Calu3 (cell line): ENCODE data around the gene THY1. TPM values are rescaled to one million over a fixed set of nuclear protein-coding genes. Genes with fewer than 3 reads are reported as not detected.
"Not testable (repeated sequence)": the region's sequence is repeated elsewhere in the genome, so short reads cannot be mapped to it uniquely, and the experiment has no call there.

Experiments
- BruUV-seq: library from RNA; stranded (reverse); fragments of 400-500 nt; replicated peaks from 2 replicates; lab custom pipeline; 2021; lab: Mats Ljungman, UMichigan
- CTCF ChIA-PET: fragments of 300-600 bp; sonication (Branson Sonifier 250); formaldehyde crosslinking; loops from one replicate; lab custom pipeline; 2022; ENCODE audit warnings: antibody characterized with exemption; lab: Charles Lee
- DNase-seq: peaks from one replicate; pipeline ENCODE4 v3.0.0; 2022
- H3K27ac Mint-ChIP-seq: one replicate; pipeline ENCODE4 v1.8.0; 2022; ENCODE audit warnings: mixed read lengths; ENCODE audit not compliant: unreplicated experiment
- H3K27me3 Mint-ChIP-seq: one replicate; pipeline ENCODE4 v1.8.0; 2022; ENCODE audit warnings: mixed read lengths; ENCODE audit not compliant: unreplicated experiment
- H3K36me3 Mint-ChIP-seq: one replicate; pipeline ENCODE4 v1.8.0; 2022; ENCODE audit warnings: mild to moderate bottlenecking, moderate library complexity, mixed read lengths; ENCODE audit not compliant: insufficient read depth, unreplicated experiment
- H3K4me1 Mint-ChIP-seq: one replicate; pipeline ENCODE4 v1.8.0; 2022; ENCODE audit warnings: mild to moderate bottlenecking, low read depth, mixed read lengths; ENCODE audit not compliant: unreplicated experiment
- H3K4me3 Mint-ChIP-seq: one replicate; pipeline ENCODE4 v1.8.0; 2022; ENCODE audit warnings: mild to moderate bottlenecking, low read depth, moderate library complexity, mixed read lengths; ENCODE audit not compliant: unreplicated experiment
- H3K9me3 Mint-ChIP-seq: one replicate; pipeline ENCODE4 v1.8.0; 2022; ENCODE audit warnings: low read depth, mixed read lengths; ENCODE audit not compliant: unreplicated experiment
- intact Hi-C: fragments of 100-400 bp; cut with micrococcal nuclease; formaldehyde crosslinking; loops from one replicate; pipeline ENCODE4 v1.10.0; 2022; ENCODE audit not compliant: unreplicated experiment
- total RNA-seq: library from RNA; stranded (reverse); gene quantifications from 2 replicates; pipeline ENCODE4 v1.2.3, GENCODE V29; 2022
- TF ChIP-seq, protein P1 (sequence below): fragments of 200-600 bp; IDR thresholded peaks from one replicate; pipeline ENCODE4 v1.8.0; 2022; ENCODE audit warnings: antibody characterized with exemption; ENCODE audit not compliant: unreplicated experiment

Gene THY1
- total RNA-seq, 1 experiment from 2014 or later: not detected

DNA sequence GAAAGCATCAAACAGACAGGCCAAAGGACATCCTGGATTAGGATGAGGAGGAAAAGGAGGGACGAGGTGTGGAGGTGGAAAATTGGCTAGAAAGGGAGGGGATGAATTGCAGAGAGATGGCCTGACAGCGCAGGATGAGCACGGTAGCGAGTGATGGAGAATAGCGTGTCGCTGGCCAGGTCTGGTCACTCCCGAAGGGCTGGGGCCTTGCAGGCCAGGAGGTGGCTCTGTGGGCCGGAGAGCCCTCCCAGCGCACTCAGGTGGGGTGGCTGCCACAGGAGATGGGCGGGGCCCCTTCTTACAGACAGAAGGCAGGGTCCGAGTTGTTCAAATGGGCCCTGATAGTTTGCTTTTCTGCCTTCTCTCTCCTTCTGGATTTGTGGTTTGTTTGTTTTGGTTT lies 37.1 kb upstream of the THY1 start:
- peaks cover 8% of the 10 kb centered on the region for H3K4me1 Mint-ChIP-seq
- no peak overlapping the region for H3K27ac Mint-ChIP-seq
- H3K4me3 Mint-ChIP-seq: no peak overlapping the region

DNA sequence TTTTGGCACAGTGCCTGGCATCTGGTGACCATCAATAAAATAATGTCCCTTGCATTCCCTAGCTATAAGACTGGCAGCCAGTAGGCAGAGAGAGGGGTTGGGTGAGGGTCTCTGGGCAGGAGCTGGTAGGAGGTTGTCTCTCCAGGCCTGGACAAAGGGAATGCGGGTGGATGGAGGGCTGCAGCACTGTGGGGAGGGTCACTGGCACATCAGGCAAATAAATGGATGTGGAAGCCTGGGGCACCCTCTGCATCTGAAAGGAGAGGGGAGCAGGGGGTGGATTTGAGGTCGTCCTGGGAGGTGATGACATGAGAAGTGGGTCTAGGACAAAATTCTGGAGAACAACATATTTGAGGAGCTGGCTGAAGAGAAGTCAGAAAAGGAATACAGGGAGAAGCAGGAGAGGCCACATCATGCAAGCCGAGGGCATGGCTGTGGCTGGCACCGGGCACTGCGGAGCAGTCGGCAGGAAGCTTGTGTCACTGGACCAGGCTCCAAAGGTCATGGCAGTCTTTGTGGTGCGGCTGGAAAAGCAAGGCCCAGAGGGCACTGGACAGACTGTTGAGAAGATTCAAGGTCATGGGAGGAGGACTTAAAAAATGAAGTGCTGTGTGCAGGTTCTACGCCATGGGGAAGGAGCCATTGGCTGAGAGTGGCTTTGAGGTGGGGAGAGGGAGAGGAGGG lies 36.5 kb upstream of the THY1 start:
- H3K4me3 Mint-ChIP-seq: no peak overlapping the region
- CTCF ChIA-PET: no interaction called here
- no peak overlapping the region for H3K27ac Mint-ChIP-seq
- no peaks in the 10 kb centered on the region for H3K36me3 Mint-ChIP-seq
- H3K9me3 Mint-ChIP-seq: peaks cover 1% of the 10 kb centered on the region
- H3K4me1 Mint-ChIP-seq: peaks cover 8% of the 10 kb centered on the region
- no peak for DNase-seq
- peaks cover 40% of the 10 kb centered on the region for H3K27me3 Mint-ChIP-seq
- intact Hi-C loops: no loop called here
- TF ChIP-seq, protein P1, sequence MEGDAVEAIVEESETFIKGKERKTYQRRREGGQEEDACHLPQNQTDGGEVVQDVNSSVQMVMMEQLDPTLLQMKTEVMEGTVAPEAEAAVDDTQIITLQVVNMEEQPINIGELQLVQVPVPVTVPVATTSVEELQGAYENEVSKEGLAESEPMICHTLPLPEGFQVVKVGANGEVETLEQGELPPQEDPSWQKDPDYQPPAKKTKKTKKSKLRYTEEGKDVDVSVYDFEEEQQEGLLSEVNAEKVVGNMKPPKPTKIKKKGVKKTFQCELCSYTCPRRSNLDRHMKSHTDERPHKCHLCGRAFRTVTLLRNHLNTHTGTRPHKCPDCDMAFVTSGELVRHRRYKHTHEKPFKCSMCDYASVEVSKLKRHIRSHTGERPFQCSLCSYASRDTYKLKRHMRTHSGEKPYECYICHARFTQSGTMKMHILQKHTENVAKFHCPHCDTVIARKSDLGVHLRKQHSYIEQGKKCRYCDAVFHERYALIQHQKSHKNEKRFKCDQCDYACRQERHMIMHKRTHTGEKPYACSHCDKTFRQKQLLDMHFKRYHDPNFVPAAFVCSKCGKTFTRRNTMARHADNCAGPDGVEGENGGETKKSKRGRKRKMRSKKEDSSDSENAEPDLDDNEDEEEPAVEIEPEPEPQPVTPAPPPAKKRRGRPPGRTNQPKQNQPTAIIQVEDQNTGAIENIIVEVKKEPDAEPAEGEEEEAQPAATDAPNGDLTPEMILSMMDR: no peak
- BruUV-seq: no TSS peak

More for the DNA sequence above, 37.1 kb upstream of the THY1 start:
- no peak for DNase-seq
- CTCF ChIA-PET: no interaction called here
- BruUV-seq: no TSS peak
- TF ChIP-seq, protein P1: no peak
- peaks cover 47% of the 10 kb centered on the region for H3K27me3 Mint-ChIP-seq
- H3K36me3 Mint-ChIP-seq: no peaks in the 10 kb centered on the region
- intact Hi-C loops: no loop called here
- H3K9me3 Mint-ChIP-seq: peaks cover 4% of the 10 kb centered on the region

DNA sequence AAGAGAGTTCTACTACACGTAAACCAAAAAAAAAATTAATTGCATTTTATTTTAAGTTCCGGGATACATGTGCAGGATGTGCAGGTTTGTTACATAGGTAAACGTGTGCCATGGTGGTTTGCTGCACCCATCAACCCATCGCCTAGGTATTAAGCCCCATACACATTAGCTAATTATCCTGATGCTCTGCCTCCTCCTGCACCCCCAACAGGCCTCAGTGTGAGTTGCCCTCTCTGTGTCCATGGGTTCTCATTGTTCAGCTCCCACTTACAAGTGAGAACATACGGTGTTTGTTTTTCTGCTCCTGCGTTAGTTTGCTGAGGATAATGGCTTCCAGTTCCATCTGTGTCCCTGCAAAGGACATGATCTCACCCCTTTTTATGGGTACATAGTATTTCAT lies 32.7 kb upstream of the THY1 start:
- H3K4me1 Mint-ChIP-seq, DNase-seq, H3K4me3 Mint-ChIP-seq, H3K27ac Mint-ChIP-seq, H3K9me3 Mint-ChIP-seq, CTCF ChIA-PET, intact Hi-C loops, H3K36me3 Mint-ChIP-seq, BruUV-seq: not testable (repeated sequence)
- H3K27me3 Mint-ChIP-seq: peaks cover 37% of the 10 kb centered on the region

DNA sequence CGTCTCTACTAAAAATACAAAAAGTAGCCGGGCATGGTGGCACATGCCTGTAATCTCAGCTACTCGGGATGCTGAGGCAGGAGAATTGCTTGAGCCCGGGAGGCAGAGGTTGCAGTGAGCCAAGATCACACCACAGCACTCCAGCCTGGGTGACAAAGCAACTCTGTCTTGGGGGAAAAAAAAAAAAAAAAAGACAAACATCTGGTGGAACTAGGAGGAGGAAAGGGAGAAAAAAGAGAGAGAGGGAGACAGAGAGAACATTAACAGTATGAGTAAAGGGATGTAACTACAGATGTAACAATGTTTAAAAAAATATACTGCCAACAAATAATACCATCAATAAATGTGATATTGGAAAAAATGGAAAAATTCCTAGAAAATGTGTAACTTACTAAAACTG lies 32.3 kb upstream of the THY1 start:
- BruUV-seq, CTCF ChIA-PET, H3K4me1 Mint-ChIP-seq, H3K36me3 Mint-ChIP-seq, H3K9me3 Mint-ChIP-seq, H3K27ac Mint-ChIP-seq, H3K4me3 Mint-ChIP-seq, DNase-seq, intact Hi-C loops: not testable (repeated sequence)
- peaks cover 33% of the 10 kb centered on the region for H3K27me3 Mint-ChIP-seq

DNA sequence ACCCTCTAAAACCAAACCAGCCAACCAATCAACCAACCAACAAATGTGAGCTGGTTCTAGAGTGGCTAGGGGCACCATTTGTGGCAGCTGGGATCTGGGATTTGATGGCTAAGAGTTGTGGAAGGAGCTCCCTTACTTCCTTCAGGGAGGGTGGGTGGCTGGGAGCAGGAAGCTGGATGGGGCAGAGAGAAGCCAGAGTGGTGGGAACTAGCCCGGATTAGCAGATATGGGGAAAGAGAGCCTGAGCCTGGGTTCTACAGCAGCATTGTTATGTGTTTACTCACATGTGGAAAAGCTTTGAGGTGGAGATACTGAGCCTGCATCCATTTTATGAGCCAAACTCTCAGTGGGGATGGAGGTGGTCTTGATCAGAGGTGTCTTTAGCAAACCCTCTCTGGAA lies 30.9 kb upstream of the THY1 start:
- CTCF ChIA-PET: no interaction called here
- no TSS peak for BruUV-seq

More for the DNA sequence above, 30.9 kb upstream of the THY1 start:
- H3K27me3 Mint-ChIP-seq: peaks cover 19% of the 10 kb centered on the region
- H3K27ac Mint-ChIP-seq: no peak overlapping the region
- no peak for DNase-seq
- no peak overlapping the region for H3K4me3 Mint-ChIP-seq
- no peaks in the 10 kb centered on the region for H3K36me3 Mint-ChIP-seq
- intact Hi-C loops: no loop called here
- H3K4me1 Mint-ChIP-seq: peaks cover 8% of the 10 kb centered on the region
- TF ChIP-seq, protein P1: no peak
- H3K9me3 Mint-ChIP-seq: no peaks in the 10 kb centered on the region
